Sigmoid colon (tissue), 7 donors: Measurements from ENCODE around the gene TSHZ1. TPM values are rescaled to one million over a fixed set of nuclear protein-coding genes. Genes with fewer than 3 reads are reported as not detected.
A peak's percentile ranks its signal among the peaks of the same experiment; 100 is the strongest.

ENCODE experiments used
- DNase-seq: peaks from one replicate; pipeline ENCODE4 v3.0.0-alpha.2; 2019
- H3K27ac ChIP-seq, 4 donors: fragments of 200-600 bp; sonication (generic); one replicate each; pipeline ENCODE4 v1.5.1; 2016 to 2019; ENCODE audit warnings: mild to moderate bottlenecking in 1 of 4
- H3K27me3 ChIP-seq, 3 donors: fragments of 200-600 bp; sonication (generic); one replicate each; pipeline ENCODE4 v1.5.1; 2019; ENCODE audit warnings: mild to moderate bottlenecking in 1 of 3
- H3K36me3 ChIP-seq, 4 donors: fragments of 200-600 bp; sonication (generic); one replicate each; pipeline ENCODE4 v1.5.1; 2016 to 2019
- H3K4me1 ChIP-seq, 4 donors: fragments of 200-600 bp; sonication (generic); one replicate each; pipeline ENCODE4 v1.5.1; 2017 to 2019
- H3K4me3 ChIP-seq, 4 donors: fragments of 200-600 bp; sonication (generic); one replicate each; pipeline ENCODE4 v1.5.1; 2017 to 2019; ENCODE audit warnings: mild to moderate bottlenecking in 2 of 4, moderate library complexity in 1 of 4
- H3K9me3 ChIP-seq, 4 donors: fragments of 200-600 bp in 3 of 4; sonication (generic) in 3 of 4; one replicate each; pipeline versions ENCODE4 v1.5.1 to v1.6.1; 2013 to 2019
- CTCF ChIP-seq, 4 experiments: fragments of 450-650 bp in 3 of 4; fragments of 200-600 bp in 1 of 4; IDR thresholded peaks; one replicate each; pipeline ENCODE4 v1.5.1; 2016 to 2019; ENCODE audit warnings: antibody characterized with exemption in 4 of 4, mild to moderate bottlenecking in 3 of 4, moderate library complexity in 2 of 4
- EP300 ChIP-seq, 4 donors: sonication (generic); formaldehyde crosslinking; IDR thresholded peaks; one replicate each; pipeline ENCODE4 v1.6.1; 2017; ENCODE audit warnings: antibody characterized with exemption in 4 of 4
- POLR2A ChIP-seq, 2 donors: fragments of 450-650 bp; IDR thresholded peaks; one replicate each; pipeline ENCODE4 v1.6.1; 2016; ENCODE audit warnings: antibody characterized with exemption in 2 of 2, mild to moderate bottlenecking in 2 of 2, moderate library complexity in 2 of 2
- POLR2AphosphoS5 ChIP-seq, 4 donors: sonication (generic); formaldehyde crosslinking; IDR thresholded peaks; one replicate each; pipeline ENCODE4 v1.6.1; 2017; ENCODE audit warnings: antibody characterized with exemption in 4 of 4
- WGBS, 2 donors: extraction: QIAGEN DNeasy Blood & Tissue Kit; methylation state at CpG; one replicate each; pipeline ENCODE4 v1.1.7; 2013; 5-methylcytosine and 5-hydroxymethylcytosine counted together
- intact Hi-C: fragments of 100-400 bp; cut with DNase I; formaldehyde crosslinking; loops from one replicate; pipeline ENCODE4 v1.15.1; 2023
- polyA plus RNA-seq, 3 donors: library from polyadenylated mRNA; stranded (reverse); fragments of 200-250 nt; gene quantifications; one replicate each; pipeline ENCODE4 v1.2.3, GENCODE V29; 2013
- total RNA-seq, 4 donors: library from RNA; depleted of rRNA; stranded (reverse); fragments of >200 nt; gene quantifications; one replicate each; pipeline ENCODE4 v1.1.0, GENCODE V29; 2016
- donor health status: healthy with polysubstance abuse.
- donor health status: Bipolar disorder and iron deficiency.
- donor health status: healthy.

TSHZ1 gene
- total and polyA plus RNA-seq, 7 donors, result 7.8 to 29.4 (median 23.0) TPM

DNA sequence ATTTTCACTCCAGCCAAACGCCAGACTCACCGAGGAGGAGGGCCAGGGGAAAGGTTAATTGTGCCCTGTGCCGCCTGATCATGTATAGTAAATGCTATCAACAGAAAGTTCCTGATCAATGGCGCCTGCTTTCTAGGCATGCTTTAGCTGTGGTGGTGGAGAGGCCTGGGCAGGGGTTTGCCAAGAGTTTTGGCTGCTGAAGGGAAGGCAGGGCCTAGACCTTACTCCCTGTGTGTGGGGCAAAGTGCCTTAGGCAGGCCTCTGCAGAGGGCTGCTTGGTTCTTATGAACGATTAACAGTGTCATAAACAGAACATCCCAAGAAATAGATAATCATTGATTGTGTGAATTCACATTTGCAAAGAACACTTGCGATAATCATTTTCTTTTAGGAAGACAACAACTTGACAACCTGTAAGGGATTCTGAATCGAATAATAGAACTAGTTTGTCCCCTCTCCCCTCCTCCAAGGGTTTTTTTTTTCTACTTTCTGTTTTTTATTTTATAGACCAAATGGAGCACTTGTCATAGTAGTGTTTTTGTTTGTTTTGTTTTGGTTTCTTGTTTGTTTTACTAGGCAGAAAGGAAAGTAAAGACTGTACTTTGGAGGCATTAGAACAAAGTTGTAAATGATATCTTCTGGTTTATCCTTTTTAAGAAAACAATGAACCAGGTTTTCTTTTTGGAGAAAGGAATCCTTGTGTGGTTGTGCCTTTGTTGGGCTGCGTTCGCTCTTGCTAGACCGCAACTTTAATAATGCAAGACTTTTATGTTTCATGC lies 6.5 kb downstream of the TSHZ1 start:
- Histone ChIP-seq H3K27me3 (no peaks in the 10 kb centered on the region), H3K27ac (peak overlapping the region; percentile 15 to 96 (median 78)), H3K36me3 (no peaks in the 10 kb centered on the region), H3K4me1 (peaks cover 0 to 100% (median 63%) of the 10 kb centered on the region in 4 donors), H3K4me3 (no peak overlapping the region), H3K9me3 (no peaks in the 10 kb centered on the region)
- intact Hi-C loops, result no loop called here
- WGBS, 2 donors, result 58 to 81% methylated on average over 10 of the region's 10 CpGs
- no peak for DNase-seq
- TF ChIP-seq POLR2A (IDR thresholded peaks at IDR 0.05), result no peak
- TF ChIP-seq POLR2AphosphoS5 (IDR thresholded peaks at IDR 0.05), result no peak
- no peak for TF ChIP-seq CTCF (IDR thresholded peaks at IDR 0.05)
- no peak for TF ChIP-seq EP300 (IDR thresholded peaks at IDR 0.05)

GRCh38 chr18:75218065-75218923 lies 7.7 kb downstream of the TSHZ1 start:
- DNase-seq, result no peak
- Histone ChIP-seq H3K9me3 (no peaks in the 10 kb centered on the region), H3K36me3 (no peaks in the 10 kb centered on the region), H3K4me1 (peaks cover 0 to 100% (median 68%) of the 10 kb centered on the region in 4 donors), H3K27me3 (no peaks in the 10 kb centered on the region), H3K4me3 (no peak overlapping the region), H3K27ac (peak overlapping the region; percentile 14 to 96 (median 80))
- intact Hi-C loops, result no loop called here
- TF ChIP-seq POLR2A (IDR thresholded peaks at IDR 0.05) (no peak), POLR2AphosphoS5 (IDR thresholded peaks at IDR 0.05) (no peak), EP300 (IDR thresholded peaks at IDR 0.05) (no peak), CTCF (IDR thresholded peaks at IDR 0.05) (no peak)
- 21 to 70% methylated on average over 12 of the region's 12 CpGs for WGBS, 2 donors

DNA sequence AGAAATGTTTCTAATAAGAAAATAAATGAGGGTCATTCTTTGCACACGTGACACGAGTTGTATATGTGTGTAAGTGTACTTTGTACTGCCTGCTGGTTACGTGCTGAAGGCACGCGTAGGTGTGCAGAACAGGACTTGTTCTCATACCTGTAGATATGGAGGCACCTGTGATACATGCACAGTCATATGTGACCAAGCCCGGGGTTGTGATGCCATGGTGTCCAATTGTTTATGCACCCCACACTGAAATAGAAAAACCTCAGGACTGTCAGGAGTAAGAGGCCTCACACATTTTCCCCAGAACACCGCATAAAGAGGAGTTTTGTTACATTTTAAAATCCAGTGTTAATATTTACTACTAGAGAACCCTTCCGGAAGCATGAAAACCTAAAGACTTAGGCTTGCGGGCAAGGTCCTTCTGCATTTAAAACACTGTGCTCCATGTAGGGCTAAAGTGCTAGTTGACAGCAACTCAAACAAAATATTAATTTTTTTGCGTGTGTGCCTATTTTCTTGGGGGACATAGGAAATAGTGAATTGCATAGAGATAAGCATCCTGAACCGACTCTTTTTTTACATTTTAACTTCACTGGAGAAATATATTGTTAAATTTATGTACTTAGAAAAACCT lies 9.3 kb downstream of the TSHZ1 start:
- intact Hi-C loops, result no loop called here
- Histone ChIP-seq H3K4me3 (no peak overlapping the region), H3K4me1 (peaks cover 0 to 100% (median 72%) of the 10 kb centered on the region in 4 donors), H3K27me3 (no peaks in the 10 kb centered on the region), H3K9me3 (no peaks in the 10 kb centered on the region), H3K27ac (peak overlapping the region; percentile 56 to 96 (median 80)), H3K36me3 (no peaks in the 10 kb centered on the region)
- TF ChIP-seq EP300 (IDR thresholded peaks at IDR 0.05) (no peak), POLR2AphosphoS5 (IDR thresholded peaks at IDR 0.05) (no peak), POLR2A (IDR thresholded peaks at IDR 0.05) (no peak), CTCF (IDR thresholded peaks at IDR 0.05) (no peak)
- 25 to 55% methylated on average over 11 of the region's 11 CpGs for WGBS, 2 donors
- DNase-seq, result no peak

- Histone ChIP-seq H3K27ac (peak overlapping the region; percentile 56 to 96 (median 80)), H3K4me3 (peak overlapping the region in 3 of 4 donors; percentile 0 to 5 (median 3)), H3K36me3 (no peaks in the 10 kb centered on the region), H3K27me3 (no peaks in the 10 kb centered on the region), H3K9me3 (no peaks in the 10 kb centered on the region), H3K4me1 (peaks cover 0 to 94% (median 66%) of the 10 kb centered on the region in 4 donors)
- 82 to 83% methylated on average over 12 of the region's 12 CpGs for WGBS, 2 donors
- intact Hi-C loops, result no loop called here
- TF ChIP-seq POLR2AphosphoS5 (IDR thresholded peaks at IDR 0.05) (no peak), EP300 (IDR thresholded peaks at IDR 0.05) (no peak), CTCF (IDR thresholded peaks at IDR 0.05) (no peak), POLR2A (IDR thresholded peaks at IDR 0.05) (no peak)
- no peak for DNase-seq
Observed at GRCh38 chr18:75220551-75221355, 10.2 kb downstream of the TSHZ1 start.
